Measurements from ENCODE around the gene ATXN1. TPM values are rescaled to one million over a fixed set of nuclear protein-coding genes. Genes with fewer than 3 reads are reported as not detected.

The ATXN1 gene
- total RNA-seq, 1 donor from 2014 or later: 23.7 TPM

- no peak for DNase-seq (ENCODE audit: extremely low read depth, low read depth, low spot score)
Measured at GRCh38 chr6:16783952-16784565, 22.8 kb upstream of the ATXN1 start.

GRCh38 chr6:16783509-16783908 is 22.2 kb upstream of the ATXN1 start:
- DNase-seq (ENCODE audit: extremely low read depth, low read depth, low spot score): no peak

- no peak for DNase-seq (ENCODE audit: extremely low read depth, low read depth, low spot score)
Measured at GRCh38 chr6:16782278-16782677, 21.0 kb upstream of the ATXN1 start.

- no peak for DNase-seq (ENCODE audit: extremely low read depth, low read depth, low spot score)
Measured at GRCh38 chr6:16781348-16782169, 20.3 kb upstream of the ATXN1 start.

- DNase-seq (ENCODE audit: extremely low read depth, low read depth, low spot score): no peak
Measured at GRCh38 chr6:16778521-16778920, 17.3 kb upstream of the ATXN1 start.

- DNase-seq (ENCODE audit: extremely low read depth, low read depth, low spot score): no peak
Measured at GRCh38 chr6:16777794-16778193, 16.5 kb upstream of the ATXN1 start.

GRCh38 chr6:16776394-16777017 is 15.2 kb upstream of the ATXN1 start:
- no peak for DNase-seq (ENCODE audit: extremely low read depth, low read depth, low spot score)

GRCh38 chr6:16774437-16774836 is 13.2 kb upstream of the ATXN1 start:
- no peak for DNase-seq (ENCODE audit: extremely low read depth, low read depth, low spot score)

- DNase-seq (ENCODE audit: extremely low read depth, low read depth, low spot score): no peak
Measured at GRCh38 chr6:16773362-16773761, 12.1 kb upstream of the ATXN1 start.

- DNase-seq (ENCODE audit: extremely low read depth, low read depth, low spot score): no peak
Measured at GRCh38 chr6:16770701-16771569, 9.7 kb upstream of the ATXN1 start.

GRCh38 chr6:16769986-16770376 is 8.7 kb upstream of the ATXN1 start:
- no peak for DNase-seq (ENCODE audit: extremely low read depth, low read depth, low spot score)

GRCh38 chr6:16769131-16769985 is 8.1 kb upstream of the ATXN1 start:
- peak; percentile 77 for DNase-seq (ENCODE audit: extremely low read depth, low read depth, low spot score)

GRCh38 chr6:16768477-16768830 is 7.2 kb upstream of the ATXN1 start:
- no peak for DNase-seq (ENCODE audit: extremely low read depth, low read depth, low spot score)

- no peak for DNase-seq (ENCODE audit: extremely low read depth, low read depth, low spot score)
Measured at GRCh38 chr6:16767765-16768476, 6.7 kb upstream of the ATXN1 start.

- DNase-seq (ENCODE audit: extremely low read depth, low read depth, low spot score): no peak
Measured at GRCh38 chr6:16766836-16767745, 5.8 kb upstream of the ATXN1 start.

- no peak for DNase-seq (ENCODE audit: extremely low read depth, low read depth, low spot score)
Measured at GRCh38 chr6:16766043-16766536, 4.8 kb upstream of the ATXN1 start.

GRCh38 chr6:16765235-16765634 is 4.0 kb upstream of the ATXN1 start:
- DNase-seq (ENCODE audit: extremely low read depth, low read depth, low spot score): no peak
